ENCODE measurements around the gene KRTAP23-1. TPM values are rescaled to one million over a fixed set of nuclear protein-coding genes. Genes with fewer than 3 reads are reported as not detected.

The KRTAP23-1 gene
- total RNA-seq, 1 donor from 2014 or later: not detected

GRCh38 chr21:30340714-30341573 lies 7.5 kb downstream of the KRTAP23-1 start:
- Histone ChIP-seq H3K4me3 (no peak overlapping the region), H3K27me3 (ENCODE audit: low read depth) (no peaks in the 10 kb centered on the region), H3K4me1 (no peaks in the 10 kb centered on the region), H3K36me3 (no peaks in the 10 kb centered on the region), H3K27ac (no peak overlapping the region), H3K9me3 (no peaks in the 10 kb centered on the region)
- DNase-seq (peak; percentile 45), ATAC-seq (peak in 1 of 2 donors; percentile 53)
- TF ChIP-seq CTCF (IDR thresholded peaks at IDR 0.05): peak; percentile 86
- intact Hi-C loops (cut with DNase I): no loop called here

GRCh38 chr21:30338717-30339116 lies 9.7 kb downstream of the KRTAP23-1 start:
- no peak for TF ChIP-seq CTCF (IDR thresholded peaks at IDR 0.05)
- no peaks in the 10 kb centered on the region for H3K36me3 ChIP-seq
- no peak overlapping the region for H3K27ac ChIP-seq
- DNase-seq (no peak), ATAC-seq (no peak)
- H3K4me3 ChIP-seq: no peak overlapping the region
- intact Hi-C loops (cut with DNase I): no loop called here
- H3K27me3 ChIP-seq (ENCODE audit: low read depth): no peaks in the 10 kb centered on the region
- H3K4me1 ChIP-seq: no peaks in the 10 kb centered on the region
- H3K9me3 ChIP-seq: no peaks in the 10 kb centered on the region

GRCh38 chr21:30337772-30338171 lies 10.6 kb downstream of the KRTAP23-1 start:
- no peak for TF ChIP-seq CTCF (IDR thresholded peaks at IDR 0.05)
- H3K27me3 ChIP-seq (ENCODE audit: low read depth): no peaks in the 10 kb centered on the region
- intact Hi-C loops (cut with DNase I): no loop called here
- H3K4me1 ChIP-seq: no peaks in the 10 kb centered on the region
- DNase-seq: no peak
- H3K27ac ChIP-seq: no peak overlapping the region
- no peak for ATAC-seq
- no peaks in the 10 kb centered on the region for H3K36me3 ChIP-seq
- H3K4me3 ChIP-seq: no peak overlapping the region
- H3K9me3 ChIP-seq: no peaks in the 10 kb centered on the region

- H3K27me3 ChIP-seq (ENCODE audit: low read depth): no peaks in the 10 kb centered on the region
- no peaks in the 10 kb centered on the region for H3K36me3 ChIP-seq
- H3K4me1 ChIP-seq: no peaks in the 10 kb centered on the region
- intact Hi-C loops (cut with DNase I): no loop called here
- H3K9me3 ChIP-seq: no peaks in the 10 kb centered on the region
- DNase-seq (no peak), ATAC-seq (no peak)
- H3K27ac ChIP-seq: no peak within 1 kb of the TSS
- H3K4me3 ChIP-seq: no peak within 1 kb of the TSS
- TF ChIP-seq CTCF (IDR thresholded peaks at IDR 0.05): no peak
Measured at GRCh38 chr21:30337276-30337744, 11.1 kb downstream of the KRTAP23-1 start, which contains the start of gene KRTAP27-1. Gene KRTAP27-1, minus strand, starts transcription at chr21:30337694. Its CDS starts 26 bp downstream, at chr21:30337668.

GRCh38 chr21:30336596-30336995 lies 11.8 kb downstream of the KRTAP23-1 start:
- intact Hi-C loops (cut with DNase I): no loop called here
- ATAC-seq (no peak), DNase-seq (no peak)
- no peaks in the 10 kb centered on the region for H3K36me3 ChIP-seq
- H3K27ac ChIP-seq: no peak overlapping the region
- TF ChIP-seq CTCF (IDR thresholded peaks at IDR 0.05): no peak
- no peaks in the 10 kb centered on the region for H3K27me3 ChIP-seq (ENCODE audit: low read depth)
- H3K4me3 ChIP-seq: no peak overlapping the region
- H3K4me1 ChIP-seq: no peaks in the 10 kb centered on the region
- no peaks in the 10 kb centered on the region for H3K9me3 ChIP-seq

Data from lower lobe of right lung (tissue), 2 donors.